Spleen (tissue), 7 donors: ENCODE data around the gene PEX26.

Experiments used
- POLR2A ChIP-seq, 3 donors: fragments of 450-650 bp; IDR thresholded peaks; one replicate each; pipeline ENCODE4 v1.5.1; 2017; ENCODE audit warnings: antibody characterized with exemption in 3 of 3, mild to moderate bottlenecking in 1 of 3
- TF ChIP-seq, protein P1 (sequence below), 11 experiments: fragments of 200-600 bp in 7 of 11; fragments of 450-650 bp in 4 of 11; sonication (generic) in 4 of 11; IDR thresholded peaks in 8 of 11; conservative IDR thresholded peaks in 3 of 11; 1 replicate in 7 of 11; 2 replicates in 4 of 11; pipeline versions ENCODE4 v1.4.0 to v1.8.0; 2016 to 2021; ENCODE audit warnings: antibody characterized with exemption in 11 of 11, inconsistent platforms in 4 of 11, mild to moderate bottlenecking in 1 of 11
- donor health status: DM: no; HTN: no; CAD: no; lungs with moderate emphysema.
- donor health status: DM: no; HTN: no; CAD: no.
- donor health status: DM: no; HTN: no; CAD: no.

DNA sequence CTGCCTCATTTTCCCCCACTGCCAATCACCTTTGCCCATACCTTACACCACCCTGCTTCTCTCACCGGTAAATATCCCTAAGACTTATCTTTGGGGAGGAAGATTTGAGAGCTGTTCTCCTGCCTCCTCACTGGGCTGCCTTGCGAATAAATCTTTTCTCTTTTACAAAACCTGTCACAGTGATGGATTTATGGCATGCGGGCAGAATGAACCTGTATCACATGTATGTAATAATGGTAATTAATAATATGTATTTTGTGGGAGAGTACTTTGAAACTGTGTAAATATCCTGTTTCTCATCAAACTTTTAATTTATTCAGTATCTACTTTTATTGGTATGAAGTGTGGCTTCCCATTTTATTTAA lies 68.6 kb downstream of the PEX26 start:
- TF ChIP-seq POLR2A (IDR thresholded peaks at IDR 0.05), result no peak
- TF ChIP-seq, protein P1, sequence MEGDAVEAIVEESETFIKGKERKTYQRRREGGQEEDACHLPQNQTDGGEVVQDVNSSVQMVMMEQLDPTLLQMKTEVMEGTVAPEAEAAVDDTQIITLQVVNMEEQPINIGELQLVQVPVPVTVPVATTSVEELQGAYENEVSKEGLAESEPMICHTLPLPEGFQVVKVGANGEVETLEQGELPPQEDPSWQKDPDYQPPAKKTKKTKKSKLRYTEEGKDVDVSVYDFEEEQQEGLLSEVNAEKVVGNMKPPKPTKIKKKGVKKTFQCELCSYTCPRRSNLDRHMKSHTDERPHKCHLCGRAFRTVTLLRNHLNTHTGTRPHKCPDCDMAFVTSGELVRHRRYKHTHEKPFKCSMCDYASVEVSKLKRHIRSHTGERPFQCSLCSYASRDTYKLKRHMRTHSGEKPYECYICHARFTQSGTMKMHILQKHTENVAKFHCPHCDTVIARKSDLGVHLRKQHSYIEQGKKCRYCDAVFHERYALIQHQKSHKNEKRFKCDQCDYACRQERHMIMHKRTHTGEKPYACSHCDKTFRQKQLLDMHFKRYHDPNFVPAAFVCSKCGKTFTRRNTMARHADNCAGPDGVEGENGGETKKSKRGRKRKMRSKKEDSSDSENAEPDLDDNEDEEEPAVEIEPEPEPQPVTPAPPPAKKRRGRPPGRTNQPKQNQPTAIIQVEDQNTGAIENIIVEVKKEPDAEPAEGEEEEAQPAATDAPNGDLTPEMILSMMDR (IDR thresholded peaks at IDR 0.05 in 8 of 11, conservative IDR thresholded peaks at IDR 0.05 in 3 of 11), result no peak
